NCI-H524 treated with DMSO at 0.1 percent for 48 hours (cell line): ENCODE results near the gene NIN.
A peak's percentile ranks its signal among the peaks of the same experiment; 100 is the strongest.

Experiments used
- DNase-seq: peaks from one replicate; lab custom pipeline; 2025; lab: John Stamatoyannopoulos, UW

NIN gene, protein sequence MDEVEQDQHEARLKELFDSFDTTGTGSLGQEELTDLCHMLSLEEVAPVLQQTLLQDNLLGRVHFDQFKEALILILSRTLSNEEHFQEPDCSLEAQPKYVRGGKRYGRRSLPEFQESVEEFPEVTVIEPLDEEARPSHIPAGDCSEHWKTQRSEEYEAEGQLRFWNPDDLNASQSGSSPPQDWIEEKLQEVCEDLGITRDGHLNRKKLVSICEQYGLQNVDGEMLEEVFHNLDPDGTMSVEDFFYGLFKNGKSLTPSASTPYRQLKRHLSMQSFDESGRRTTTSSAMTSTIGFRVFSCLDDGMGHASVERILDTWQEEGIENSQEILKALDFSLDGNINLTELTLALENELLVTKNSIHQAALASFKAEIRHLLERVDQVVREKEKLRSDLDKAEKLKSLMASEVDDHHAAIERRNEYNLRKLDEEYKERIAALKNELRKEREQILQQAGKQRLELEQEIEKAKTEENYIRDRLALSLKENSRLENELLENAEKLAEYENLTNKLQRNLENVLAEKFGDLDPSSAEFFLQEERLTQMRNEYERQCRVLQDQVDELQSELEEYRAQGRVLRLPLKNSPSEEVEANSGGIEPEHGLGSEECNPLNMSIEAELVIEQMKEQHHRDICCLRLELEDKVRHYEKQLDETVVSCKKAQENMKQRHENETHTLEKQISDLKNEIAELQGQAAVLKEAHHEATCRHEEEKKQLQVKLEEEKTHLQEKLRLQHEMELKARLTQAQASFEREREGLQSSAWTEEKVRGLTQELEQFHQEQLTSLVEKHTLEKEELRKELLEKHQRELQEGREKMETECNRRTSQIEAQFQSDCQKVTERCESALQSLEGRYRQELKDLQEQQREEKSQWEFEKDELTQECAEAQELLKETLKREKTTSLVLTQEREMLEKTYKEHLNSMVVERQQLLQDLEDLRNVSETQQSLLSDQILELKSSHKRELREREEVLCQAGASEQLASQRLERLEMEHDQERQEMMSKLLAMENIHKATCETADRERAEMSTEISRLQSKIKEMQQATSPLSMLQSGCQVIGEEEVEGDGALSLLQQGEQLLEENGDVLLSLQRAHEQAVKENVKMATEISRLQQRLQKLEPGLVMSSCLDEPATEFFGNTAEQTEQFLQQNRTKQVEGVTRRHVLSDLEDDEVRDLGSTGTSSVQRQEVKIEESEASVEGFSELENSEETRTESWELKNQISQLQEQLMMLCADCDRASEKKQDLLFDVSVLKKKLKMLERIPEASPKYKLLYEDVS (N-terminal part only)

GRCh38 chr14:50830932-50831725, at the start of gene NIN:
NIN (minus strand) TSS chr14:50831162; CDS start chr14:50822056, 9,106 bp downstream.
- peak; percentile 14 for DNase-seq

DNA sequence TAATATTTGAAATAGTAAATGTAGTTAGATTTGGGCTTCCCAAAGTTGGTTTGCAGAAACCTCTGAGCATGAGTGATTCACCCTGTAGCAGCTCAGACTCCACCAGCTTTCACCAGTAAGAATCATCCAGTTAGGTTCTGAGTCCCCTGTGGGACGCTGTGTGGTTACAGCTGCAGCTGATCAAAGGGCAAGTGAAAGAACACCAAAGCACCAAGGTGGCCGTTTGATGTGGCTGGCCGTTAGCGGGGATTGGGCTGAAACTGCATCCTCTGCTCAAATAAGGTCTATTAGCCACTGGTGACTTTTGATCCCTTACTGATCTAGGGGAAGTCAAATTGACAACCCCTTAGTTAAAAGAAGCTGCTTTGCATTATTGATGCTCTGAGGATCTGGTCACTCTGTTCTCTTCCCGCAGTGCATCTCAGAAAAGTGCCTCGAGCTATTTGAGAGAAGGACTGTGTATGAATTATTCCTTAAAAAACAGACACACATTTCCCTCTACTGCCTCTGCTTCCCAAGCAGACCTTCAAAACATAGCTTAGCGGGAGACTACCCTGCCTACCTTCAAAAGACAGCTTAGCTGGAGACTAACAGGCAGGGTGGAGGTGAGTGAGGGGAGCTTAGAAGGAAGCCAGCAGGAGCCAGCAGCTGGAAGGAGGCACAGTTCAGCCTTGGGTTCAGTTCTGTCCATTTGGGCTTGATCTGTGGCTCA, 44.6 kb upstream of the NIN start:
- DNase-seq = no peak

DNA sequence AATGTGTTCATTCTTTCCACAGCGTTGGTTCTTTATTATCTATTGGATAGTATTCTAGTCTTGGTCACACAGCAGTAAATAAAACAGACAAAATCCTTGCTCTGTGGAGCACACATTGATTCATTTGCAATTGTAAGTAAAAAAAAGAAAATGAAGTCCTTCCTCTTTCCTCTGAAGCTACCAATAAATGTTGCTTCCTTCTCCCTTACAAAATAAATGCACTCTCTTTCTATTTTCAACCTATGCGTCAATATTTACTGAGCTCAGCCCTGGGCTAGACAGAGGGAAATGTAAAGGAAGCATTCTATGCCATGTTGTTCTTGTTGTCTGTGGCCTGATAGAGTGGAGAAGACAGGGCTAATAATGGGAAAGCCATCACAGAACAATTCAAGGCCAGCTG, 43.8 kb upstream of the NIN start:
- no peak for DNase-seq

DNA sequence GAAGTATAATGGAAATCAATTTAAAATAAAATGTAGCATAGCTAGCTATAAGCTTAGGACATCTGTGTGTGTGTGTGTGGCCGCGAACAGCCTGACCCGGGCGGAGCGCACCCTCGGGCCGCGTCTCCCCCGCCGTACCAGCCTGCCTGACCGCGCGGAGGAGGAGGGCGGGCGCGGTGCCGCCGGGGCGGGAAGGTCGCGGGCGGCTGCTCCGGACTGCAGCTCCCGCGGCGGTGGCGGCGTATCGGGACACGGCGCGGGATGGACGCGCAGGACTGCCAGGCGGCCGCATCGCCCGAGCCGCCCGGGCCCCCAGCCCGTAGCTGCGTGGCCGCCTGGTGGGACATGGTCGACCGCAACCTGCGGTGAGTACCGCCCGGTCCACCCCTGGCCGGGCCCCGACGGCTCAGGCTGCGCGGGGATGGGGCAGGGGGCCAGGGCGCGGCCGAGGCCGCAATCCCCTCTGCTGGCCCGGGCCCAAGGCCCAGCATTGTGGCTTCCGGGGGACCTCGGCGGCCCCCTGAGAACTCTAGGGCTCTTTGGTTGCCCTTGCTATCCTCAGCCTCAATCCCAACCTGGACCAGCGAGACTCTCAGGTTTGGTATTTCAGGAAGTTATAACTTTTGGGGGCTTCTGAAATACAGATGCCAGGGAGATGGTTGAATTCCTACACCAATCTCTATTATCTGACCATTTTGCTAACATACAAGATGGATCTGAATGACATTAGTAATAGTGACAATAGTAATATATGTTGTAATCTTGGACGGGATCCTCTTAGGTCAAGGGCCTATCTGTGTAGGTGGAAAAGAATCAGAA, 41.2 kb upstream of the NIN start, which contains the start of gene ABHD12B:
Gene ABHD12B, plus strand, starts transcription at position 140 of the 819 bp plus-strand sequence. Its CDS starts 122 bp downstream, at position 262.
- DNase-seq = no peak

GRCh38 chr14:50871228-50871627, 40.3 kb upstream of the NIN start:
- no peak for DNase-seq

DNA sequence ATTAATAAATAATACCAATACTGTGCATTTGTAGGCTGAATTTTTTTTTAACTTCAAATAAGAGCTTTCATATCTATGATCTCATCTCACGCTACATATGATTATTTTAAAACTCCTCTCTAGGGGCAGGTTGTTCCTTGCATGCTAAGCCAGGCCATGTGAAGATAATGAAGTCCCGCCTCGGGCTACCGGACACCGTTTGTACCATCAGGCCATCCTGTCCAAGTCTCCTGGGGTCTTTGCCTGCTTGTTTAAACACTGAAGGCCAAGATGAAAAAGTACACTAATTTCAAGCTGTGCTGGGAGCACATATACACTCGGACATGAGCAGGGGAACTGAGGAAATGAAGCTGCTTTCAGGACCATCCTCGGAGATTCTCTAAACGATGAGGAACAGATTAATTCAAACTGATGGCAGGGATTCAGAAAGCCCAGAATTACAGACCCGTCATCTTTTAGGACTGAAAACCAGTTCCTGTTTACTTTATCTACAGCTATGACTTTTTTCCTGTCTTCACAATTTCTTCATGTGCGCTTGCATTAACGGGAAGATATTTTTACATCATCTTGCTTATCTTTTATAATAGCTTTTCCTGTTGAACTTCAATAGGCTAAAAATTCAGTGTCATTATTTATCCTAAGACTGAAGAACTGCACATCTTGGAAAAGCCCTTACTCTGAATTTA, 34.6 kb upstream of the NIN start:
- no peak for DNase-seq

GRCh38 chr14:50864946-50865345, 34.0 kb upstream of the NIN start:
- DNase-seq = no peak

- DNase-seq = no peak
Measured at GRCh38 chr14:50864237-50864636, 33.3 kb upstream of the NIN start.

- no peak for DNase-seq
Measured at GRCh38 chr14:50862036-50862570, 31.1 kb upstream of the NIN start.

DNA sequence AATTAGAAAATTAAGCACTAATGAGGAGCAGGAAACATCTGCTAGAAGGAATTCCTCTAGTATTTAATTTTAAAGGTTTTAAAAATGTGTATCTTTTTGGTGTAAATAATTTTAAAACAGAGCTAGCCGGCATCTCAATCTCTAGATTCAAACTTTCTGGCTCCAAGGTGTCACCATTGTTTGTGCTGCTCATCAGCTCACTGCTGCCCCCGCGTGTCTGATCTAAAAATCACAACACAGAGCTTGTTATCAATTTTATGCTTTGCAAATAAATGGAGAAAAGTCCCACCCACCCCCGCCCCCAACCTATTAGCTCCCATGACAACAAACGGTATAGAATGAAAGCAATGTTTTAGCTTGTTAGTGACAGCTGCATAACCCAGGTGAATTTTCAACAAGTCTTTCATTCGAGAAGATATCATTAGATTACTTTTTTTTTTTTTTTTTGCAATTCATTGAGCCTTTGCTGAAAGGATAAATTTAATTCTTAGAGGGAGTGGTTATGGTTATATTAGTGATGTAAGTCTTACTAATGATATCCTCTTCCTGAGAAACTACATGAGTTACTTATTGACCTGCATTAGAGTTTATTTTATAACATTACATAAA, 29.6 kb upstream of the NIN start:
- peak; percentile 79 for DNase-seq

- no peak for DNase-seq
Measured at GRCh38 chr14:50859296-50859624, 28.3 kb upstream of the NIN start.

DNA sequence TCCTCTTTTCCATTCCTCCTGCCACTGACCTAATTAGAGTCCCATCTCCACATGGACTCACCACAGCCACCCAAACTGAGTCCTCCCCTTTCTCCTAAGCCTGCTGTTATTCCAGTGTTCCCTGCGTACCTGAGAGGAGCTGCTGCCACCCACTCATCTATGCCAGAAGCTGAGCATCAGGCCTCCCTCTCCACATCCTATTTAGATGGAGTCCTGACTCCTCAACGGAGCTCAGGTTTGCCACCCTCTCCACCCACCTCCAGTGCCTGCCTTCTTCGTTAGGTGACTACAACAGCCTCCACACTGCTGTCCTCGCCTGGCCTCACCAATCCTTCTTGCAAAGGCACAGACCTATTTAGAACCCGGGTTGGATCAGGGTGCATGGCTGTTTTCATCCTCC, 25.7 kb upstream of the NIN start:
- no peak for DNase-seq

DNA sequence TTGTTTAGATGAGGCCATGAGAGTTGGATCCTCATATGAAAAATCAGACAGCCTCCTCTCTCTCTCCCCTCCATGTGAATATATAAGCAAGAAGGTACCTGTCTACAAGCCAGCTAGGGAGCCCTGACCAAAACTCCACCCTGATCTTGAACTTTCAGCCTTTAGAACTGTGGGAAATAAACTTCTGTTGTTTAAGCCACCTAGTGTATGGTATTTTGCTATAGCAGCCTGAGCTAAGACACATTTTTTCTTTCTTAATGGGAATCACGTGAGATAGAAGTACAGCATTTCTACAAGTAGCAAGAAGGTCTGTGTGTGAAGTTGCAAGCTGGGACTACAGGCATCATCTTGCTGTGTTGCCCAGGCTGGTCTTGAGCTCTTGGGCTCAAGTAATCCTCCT, 24.6 kb upstream of the NIN start:
- DNase-seq = no peak

DNA sequence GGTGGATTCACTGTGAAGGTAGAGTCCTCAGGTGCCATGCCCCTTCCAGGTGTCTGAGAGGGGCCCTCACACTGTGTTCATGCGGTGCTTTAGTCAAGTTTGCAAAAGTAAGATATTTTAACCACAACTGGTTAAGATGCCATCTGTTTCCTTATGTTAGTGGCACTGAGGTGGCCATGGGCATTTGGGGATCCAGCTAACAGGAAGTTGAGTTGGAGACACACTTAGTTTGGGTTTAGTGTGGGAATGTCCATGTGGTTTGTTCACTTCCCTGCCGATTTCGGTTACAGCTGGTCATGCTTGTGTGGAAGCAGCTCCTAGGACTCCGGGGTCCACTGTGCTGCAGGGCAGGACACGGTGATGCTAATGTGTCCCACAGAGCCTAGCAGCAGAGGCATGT, 23.6 kb upstream of the NIN start:
- DNase-seq = no peak

DNA sequence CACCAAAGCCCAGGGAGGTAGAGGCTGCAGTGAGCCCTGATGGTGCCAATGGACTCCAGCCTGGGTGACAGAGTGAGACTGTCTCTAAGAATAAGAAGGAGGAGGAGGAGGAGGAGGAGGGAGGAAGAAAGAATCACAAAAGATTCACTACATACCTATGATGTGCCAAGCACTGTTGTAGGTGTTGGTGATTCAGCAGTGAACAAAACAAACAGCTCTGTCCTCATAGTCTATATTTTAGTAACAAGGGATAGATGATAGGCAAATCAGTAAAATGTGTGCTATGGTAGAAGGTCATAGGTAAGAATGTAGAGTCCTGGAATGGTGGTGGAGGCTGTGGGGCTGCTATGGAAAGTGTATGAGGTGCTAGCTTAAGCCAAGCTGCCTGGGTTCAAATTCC, 22.9 kb upstream of the NIN start:
- no peak for DNase-seq

- no peak for DNase-seq
Measured at GRCh38 chr14:50846226-50846880, 15.4 kb upstream of the NIN start.

DNA sequence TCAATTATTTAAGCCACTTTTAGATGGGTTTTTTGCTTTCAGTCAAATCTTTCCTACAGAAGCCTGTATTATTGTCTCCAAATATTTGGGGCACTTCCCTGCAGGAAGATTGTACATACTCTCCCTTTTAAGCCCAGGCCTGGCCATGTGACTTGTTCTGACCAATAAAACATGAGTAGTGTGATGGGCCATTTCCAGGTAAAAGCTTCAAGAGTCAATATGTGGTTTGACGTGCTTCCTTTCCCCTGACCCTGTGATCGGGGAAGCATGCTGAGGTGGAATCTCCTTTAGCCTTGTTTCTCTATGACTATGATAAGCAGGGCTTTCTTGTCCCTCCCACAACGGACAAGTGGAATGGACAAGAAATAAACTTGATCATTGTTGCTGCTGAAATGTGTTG, 14.2 kb upstream of the NIN start:
- DNase-seq = no peak

DNA sequence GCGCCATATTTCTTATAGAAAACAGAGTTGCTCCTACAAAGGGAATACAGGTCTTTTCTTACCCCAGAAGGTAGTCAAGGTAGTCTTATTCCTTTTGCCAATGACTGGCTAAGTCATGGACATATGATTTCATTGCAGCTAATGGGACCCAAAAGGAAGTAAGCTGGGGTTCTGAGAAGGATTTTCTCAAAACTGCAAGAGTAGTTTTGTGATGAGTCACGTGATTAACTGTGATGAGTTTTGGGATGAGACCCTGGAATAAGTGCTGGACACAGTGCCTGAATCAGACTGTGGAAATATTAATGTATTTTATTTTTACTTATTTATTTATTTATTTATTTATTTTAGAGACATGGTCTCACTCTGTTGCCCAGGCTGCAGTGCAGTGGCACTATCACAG, 13.4 kb upstream of the NIN start:
- DNase-seq = no peak
